T follicular helper cell (primary cell): ENCODE measurements around the gene DDX18.

ENCODE experiments used
- DNase-seq: peaks from one replicate; pipeline ENCODE4 v3.0.0-alpha.2; 2020; ENCODE audit warnings: low read depth

The DDX18 gene

DNA sequence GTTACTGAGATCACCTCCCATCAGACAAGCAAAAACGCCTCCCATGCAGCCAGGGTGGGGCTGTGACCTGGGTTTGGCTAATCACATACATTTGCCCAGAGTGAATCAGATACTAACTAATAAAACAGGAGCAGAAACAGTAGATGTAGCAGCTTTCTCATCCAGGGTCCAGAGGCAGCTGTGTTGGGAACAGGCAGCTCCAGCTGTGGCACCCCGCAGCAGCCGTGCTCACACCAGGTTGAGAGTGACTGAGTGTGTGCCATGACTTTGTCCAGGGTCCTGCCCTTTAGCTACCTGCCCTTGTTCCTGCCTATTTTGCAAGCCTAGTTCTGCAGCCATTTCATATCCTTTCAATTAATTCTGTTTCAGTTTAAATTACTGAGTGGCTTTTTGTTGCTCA is 20.5 kb downstream of the DDX18 start:
- no peak for DNase-seq

DNA sequence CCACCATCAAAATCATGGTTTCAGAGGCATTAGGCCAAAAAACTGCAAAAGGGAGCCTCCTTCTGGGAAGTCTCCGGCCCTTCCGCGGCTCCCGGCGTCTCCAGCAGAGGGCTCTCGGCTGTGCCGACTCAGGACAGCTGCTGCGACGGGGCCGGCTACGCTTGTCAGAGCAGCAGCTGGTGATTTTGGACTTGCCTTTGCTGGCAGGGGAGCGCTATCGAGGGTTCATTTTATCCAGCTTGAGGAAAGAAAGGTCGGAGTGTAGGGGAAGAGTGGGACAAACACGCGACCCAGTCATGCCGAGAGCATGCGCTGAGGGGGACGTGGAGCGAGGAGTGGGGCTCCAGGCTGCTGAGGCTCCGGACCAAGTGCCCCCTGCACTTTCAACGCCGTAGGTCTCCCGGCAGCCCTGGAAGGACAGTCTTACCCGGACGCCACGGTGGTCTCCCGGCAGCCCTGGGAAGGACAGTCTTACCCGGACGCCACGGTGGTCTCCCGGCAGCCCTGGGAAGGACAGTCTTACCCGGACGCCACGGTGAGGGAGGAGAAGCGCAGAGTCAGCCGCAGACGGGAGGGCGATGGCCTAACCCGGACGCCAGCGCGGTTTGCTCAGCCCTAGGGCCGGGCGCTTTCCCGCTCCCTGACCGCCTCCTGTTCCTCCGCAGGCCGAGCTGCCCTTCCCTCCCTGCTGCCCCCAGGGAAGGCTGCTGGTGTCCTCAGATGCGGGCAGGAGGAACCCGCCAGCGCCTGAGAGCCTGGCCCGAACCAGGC is 21.7 kb downstream of the DDX18 start:
- DNase-seq: peak; percentile 34

DNA sequence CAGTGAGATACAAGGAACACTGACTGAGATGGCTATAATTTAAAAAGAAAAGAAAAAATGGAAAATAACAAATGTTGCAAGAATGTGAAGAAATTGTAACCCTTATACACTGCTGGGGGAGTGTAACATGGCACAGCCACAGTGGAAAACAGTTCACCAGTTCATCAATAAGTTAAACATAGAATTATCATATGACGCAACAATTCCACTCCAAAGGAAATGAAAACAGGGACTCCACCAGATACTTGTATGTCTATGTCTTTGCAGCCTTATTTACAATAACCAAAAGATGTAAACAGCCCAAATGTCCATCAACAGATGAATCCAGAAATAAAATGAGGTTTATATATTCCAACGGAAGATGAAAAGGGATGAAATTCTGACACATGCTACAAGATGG is 30.8 kb downstream of the DDX18 start:
- no peak for DNase-seq

DNA sequence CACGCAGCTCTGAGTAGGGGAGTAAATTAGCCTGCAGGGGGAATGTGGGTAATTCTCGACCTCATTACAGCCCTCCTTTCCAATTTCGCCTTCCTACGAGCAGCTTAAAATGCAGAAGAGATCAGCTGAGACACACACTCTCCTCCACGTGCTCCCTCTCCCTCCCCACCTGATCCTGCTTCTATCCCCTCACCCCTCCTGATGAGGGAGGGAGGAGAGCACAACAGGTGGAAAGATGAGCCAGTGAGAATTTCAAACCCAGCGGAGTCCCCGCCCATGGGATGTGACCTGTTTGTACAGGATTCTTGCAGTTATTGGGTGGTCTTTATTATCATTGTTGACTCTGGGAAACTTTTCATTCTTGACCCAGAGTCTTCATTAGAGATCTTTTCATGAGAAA is 35.5 kb downstream of the DDX18 start:
- no peak for DNase-seq

DNA sequence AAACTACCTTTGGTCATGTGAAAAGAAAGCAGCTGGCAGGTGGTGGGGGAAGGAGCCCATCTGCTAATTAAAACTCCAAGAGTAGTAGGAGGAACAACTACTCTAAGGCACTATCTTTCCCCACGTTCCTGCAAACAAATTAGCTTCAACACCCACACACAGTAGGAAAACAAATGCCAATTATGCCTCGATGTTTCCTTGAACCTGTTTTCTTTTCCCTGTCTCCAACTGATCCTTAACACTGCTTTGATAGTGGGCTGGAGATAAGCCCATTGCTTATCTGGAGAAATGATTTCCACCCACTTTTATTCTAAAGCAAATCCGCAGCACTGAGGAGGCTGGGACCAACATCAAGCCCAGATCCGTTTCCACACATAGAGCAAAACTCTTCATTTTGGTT is 36.0 kb downstream of the DDX18 start:
- no peak for DNase-seq

DNA sequence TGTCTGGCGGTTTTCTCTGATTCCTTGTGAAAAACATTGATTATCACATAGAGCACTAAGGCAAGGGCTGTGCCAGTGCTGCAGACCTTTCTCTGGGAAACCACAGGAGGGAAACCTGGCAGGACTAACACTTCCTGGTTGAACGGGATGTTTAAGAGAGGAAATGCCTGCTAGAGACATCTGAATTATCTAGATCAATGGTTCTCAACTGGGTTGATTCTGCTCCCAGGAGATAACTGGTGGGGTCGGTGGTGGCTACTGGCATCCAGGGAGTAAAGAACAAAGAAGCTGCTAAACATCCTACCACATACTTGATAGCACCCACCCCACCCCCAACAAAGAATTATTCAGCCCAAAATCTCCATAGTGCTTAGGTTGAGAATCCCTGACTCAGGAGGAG is 37.5 kb downstream of the DDX18 start:
- DNase-seq: no peak

DNA sequence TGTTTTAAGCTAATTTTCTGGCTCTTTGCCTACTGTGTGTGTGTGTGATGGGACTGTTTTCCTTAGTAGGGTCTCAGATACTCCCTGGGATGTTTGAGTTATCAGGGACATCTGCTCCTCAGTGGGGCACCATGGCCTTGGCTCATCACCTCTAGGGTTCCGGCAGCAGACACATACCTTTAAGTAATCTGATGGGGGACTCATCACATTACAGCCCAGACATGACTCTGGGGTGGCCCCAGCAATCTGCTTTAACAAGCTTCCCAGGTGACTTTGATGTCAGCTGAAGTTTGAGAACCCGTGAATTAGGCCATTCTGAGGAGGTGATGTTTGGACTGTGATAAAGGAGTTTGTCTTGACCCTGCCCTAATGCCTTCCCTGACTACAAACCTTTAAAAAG is 38.8 kb downstream of the DDX18 start:
- DNase-seq: no peak

DNA sequence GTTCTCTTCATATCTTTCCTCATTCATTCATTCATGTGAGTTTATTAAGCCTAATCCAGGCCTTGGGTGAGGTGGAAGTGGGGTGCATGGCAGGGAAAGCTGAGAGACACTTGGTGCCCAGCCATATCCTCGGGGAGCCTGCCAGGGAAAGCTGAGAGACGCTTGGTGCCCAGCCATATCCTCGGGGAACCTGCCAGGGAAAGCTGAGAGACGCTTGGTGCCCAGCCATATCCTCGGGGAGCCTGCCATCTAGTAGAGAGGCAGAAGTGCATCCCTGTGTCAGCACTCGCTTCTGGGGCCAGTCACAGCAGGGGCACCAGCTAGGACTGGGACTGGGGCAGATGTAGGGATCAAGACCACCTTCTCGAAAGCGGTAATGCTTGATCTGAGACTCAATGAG is 39.4 kb downstream of the DDX18 start:
- DNase-seq: no peak

DNA sequence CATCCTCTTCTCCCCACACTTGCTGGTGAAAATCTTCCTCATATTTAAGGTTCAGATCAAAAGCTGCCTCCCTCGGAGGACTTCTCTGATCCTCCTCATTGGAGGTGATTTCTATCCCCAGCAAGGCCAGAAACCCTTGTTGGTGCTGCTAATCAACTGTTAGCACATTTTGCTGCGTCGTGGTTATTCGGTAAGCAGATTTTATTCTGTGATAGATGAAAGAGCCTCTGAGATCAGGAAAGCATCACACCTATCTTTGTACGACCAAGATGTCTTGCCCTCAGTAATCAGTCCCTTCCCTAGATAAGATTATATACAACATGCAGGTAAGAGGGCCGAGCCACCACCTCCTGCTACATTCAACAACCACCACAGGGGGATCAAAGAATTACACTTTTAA is 40.1 kb downstream of the DDX18 start:
- no peak for DNase-seq

DNA sequence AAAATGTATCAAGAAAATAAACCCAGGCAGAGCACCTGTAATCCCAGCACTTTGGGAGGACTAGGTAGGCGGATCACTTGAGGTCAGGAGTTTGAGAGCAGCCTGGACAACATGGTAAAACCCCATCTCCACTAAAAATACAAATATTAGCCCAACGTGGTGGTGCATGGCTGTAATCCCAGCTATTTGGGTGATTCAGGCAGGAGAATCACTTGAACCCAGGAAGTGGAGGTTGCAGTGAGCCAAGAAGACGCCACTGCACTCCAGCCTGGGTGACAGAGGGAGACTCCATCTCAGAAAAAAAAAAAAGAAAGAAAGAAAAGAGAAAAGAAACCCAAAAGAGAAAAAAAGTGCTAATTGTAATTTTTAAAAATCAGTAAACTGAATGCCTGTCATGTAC is 41.4 kb downstream of the DDX18 start:
- no peak for DNase-seq

DNA sequence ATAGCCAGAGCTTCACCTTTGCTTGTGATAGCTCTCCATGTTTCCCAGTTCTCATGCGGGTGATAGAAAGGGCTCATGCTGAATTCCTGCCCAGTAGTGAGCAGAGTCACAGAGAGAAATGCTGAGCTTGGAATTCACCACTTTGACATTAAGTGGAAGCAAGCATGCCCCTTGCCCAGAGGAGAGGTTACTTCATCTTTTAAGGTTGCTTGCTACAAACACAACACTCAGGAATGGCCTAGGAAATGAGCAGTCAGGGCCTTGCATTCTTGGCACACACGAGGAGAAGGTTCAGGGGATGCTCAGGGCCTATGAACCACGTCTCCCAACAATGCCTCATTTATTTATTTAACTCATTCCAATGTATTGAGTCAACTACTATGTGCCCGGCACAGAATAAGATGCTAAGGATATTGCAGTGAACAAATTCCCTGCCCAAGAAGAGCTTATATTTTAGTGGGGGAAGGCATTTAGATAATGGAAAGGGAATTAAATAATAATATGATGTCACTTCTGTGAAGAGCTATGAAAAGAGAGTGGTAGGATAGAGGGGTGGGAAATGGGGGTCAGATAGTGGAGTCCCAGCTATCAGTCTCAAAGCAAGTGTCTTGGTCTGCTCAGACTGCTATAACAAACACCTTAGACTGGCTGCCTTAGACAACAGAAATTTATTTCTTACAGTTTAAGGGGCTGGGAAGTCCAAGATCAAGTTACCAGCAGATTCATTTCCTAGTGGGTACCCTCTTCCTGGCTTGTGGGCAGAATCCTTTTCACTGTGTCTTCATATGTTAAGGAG is 42.1 kb downstream of the DDX18 start:
- no peak for DNase-seq

DNA sequence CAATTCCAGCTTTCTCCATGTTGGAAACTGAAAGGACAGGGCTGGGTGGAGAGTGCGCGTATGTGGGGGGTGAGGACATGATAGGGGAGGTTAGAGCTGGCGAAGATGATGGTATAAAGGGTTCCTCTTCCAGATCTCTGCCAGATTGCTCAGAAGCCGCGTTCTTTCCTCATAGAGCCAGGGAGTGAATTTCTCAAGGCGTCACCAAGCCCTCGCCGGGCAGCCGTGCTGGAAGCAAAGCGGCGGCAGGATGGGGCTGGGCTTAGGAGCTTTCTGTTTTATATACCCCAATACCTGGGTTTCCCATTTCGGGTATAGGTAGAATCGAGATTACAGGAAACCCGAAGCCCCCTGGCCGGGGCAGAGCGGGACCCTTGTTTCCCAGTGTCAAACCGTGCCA is 43.8 kb downstream of the DDX18 start:
- no peak for DNase-seq

DNA sequence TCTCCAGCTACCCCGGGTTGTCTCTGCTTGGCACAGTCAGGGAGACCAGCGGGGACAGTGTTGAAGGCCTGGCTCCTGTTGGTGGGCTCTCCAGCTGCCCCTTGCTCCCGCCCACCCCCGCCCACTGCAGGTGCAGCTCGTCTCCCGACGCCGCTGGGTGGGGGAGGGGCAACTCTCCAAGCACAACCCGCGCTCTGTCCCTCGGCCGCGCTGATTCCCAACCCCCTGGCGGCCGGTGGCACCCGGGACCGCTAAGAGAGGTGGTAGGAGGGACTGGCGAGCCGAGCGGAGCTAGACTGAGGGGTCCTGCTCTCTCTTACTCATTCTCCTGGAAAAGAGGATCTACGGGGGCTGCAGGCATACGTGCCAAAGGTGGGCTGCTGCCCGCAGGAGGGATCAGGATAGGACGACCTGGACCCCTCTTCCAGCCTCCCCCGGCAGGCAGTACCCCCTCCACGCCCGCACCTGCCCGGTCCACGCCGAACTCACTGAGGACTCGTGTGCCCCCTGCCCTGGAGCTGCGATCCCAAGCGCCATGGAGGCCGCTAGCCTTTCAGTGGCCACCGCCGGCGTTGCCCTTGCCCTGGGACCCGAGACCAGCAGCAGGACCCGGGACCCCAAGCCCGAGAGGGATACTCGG is 44.5 kb downstream of the DDX18 start:
- DNase-seq: no peak

DNA sequence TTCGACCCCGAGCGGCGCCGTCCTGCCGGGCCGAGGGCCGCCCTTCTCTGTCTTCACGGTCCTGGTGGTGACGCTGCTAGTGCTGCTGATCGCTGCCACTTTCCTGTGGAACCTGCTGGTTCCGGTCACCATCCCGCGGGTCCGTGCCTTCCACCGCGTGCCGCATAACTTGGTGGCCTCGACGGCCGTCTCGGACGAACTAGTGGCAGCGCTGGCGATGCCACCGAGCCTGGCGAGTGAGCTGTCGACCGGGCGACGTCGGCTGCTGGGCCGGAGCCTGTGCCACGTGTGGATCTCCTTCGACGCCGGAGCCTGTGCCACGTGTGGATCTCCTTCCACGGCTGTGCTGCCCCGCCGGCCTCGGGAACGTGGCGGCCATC is 45.0 kb downstream of the DDX18 start:
- DNase-seq: no peak

DNA sequence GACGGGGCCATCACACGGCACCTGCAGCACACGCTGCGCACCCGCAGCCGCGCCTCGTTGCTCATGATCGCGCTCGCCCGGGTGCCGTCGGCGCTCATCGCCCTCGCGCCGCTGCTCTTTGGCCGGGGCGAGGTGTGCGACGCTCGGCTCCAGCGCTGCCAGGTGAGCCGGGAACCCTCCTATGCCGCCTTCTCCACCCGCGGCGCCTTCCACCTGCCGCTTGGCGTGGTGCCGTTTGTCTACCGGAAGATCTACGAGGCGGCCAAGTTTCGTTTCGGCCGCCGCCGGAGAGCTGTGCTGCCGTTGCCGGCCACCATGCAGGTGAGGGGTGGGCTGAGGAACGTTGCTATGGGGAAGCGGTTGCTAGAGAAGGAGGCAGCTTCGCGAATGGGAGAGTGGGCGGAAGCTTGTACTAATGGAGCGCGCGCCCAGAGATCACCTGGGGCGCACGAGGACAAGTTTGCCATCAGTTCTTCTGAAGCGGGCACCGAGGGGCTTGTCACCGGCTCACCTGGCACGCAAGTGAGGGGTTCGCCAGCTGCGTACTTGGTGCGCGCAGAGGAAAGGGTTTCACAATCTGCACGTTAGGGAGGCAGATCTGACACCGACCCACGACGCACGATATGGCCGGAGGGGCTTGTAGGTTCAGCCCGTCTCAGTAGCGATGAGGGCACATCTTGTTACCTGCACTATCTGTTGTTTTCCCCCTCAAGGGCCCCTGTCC is 45.6 kb downstream of the DDX18 start:
- DNase-seq: no peak

DNA sequence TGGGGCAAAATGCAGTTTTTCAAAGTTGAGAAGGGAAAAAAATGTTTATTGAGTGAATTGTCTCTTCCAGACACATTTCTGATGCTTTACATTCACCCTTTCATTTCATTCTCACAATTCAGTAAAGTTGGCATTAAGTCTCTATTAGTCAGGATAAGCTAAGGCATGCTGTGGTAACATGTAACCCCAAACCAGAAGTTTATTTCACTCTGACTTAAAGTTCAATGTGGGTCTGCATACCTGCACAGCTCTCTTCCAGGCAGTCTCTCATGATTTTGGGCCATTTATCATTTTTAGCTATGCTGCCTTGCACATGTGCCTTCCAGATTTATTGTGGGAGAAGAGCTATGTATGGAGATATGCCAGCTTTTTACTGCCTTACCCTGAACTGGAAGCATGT is 48.0 kb downstream of the DDX18 start:
- DNase-seq: no peak

DNA sequence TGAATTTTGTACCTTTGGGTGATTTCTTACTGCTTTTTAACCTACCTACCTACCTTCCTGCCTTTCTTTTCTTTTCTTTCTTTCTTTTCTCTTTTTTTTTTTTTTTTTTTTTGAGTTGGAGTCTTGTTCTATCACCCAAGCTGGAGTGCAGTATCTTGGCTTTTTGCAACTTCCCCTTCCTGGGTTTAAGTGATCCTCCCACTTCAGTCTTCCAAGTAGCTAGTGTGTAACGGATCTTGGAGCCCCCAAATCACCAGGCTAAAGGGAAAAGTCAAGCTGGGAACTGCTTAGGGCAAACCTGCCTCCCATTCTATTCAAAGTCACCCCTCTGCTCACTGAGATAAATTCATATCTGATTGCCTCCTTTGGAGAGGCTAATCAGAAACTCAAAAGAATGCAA is 61.3 kb downstream of the DDX18 start:
- DNase-seq: no peak

DNA sequence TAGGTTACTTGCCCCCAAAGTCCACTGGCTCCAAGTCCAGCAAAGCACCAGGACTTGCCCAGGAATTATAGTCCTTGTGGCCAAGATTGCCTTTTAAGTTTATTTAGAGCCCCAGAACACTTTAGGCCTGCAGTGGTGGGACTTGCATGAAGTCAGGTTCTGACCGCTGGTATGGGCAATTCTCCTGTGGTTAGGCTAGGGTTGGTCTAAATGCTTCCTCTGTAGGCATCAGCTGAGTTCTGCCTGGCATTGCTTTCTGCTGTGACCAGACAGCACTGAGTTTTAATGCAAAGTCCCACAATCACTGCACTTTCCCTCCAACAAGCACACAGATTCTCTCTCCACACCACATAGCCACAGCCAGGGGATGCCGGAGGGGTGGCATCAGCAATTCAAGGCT is 64.5 kb downstream of the DDX18 start:
- DNase-seq: no peak
